ENCODE data around the gene COL6A1.
"Not testable (repeated sequence)": the region's sequence is repeated elsewhere in the genome, so short reads cannot be mapped to it uniquely, and the experiment has no call there.

COL6A1 gene

GRCh38 chr21:45969921-45970673 is 11.5 kb upstream of the COL6A1 start:
- peak; percentile 41 for DNase-seq (ENCODE audit: low spot score)

DNA sequence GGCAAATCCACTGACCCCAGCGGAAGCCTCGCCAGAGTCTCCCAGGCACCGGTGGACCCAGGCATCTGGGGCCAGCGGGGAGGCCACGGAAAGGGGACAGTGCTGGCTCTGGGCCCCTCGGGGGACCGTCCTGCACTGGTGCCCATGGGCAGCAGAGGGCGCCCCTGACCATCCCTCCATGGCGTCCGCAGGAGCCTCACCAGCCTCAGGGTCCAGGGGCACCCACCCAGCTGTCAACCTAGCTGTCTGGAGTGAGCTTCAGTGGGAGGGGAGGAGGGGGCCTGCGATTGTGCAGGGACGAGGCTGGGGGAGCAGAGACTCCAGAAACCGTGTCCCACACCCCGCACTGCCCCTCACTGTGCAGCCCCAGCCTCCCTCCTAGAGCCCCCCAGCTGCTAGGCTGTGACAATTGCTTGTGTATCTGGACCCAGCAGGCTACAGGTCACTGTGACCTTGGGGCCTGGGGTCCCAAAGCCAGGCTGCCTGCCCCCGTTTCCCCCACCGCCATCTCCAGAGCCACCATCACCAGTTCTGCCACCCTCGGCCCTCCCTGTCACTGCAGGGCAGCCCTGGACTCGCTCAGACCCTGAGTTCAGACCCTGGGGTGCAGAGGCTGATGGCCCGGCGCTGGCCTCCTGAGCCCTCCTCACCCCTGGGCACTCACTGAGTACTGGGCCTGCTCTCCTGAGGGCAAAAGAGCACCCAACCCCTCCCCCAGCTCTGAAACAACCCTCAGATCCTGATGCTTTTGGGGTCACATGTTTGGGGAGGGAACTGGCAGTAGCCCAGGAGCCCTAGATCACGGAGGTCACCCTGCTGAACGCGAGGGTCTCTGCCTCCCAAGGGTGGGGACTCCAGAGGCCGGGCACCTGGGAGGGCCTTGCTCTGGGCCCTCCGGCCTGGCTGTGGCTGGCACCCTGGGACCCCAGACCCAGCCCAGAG is 10.6 kb upstream of the COL6A1 start:
- DNase-seq (ENCODE audit: low spot score) = peak; percentile 90

DNA sequence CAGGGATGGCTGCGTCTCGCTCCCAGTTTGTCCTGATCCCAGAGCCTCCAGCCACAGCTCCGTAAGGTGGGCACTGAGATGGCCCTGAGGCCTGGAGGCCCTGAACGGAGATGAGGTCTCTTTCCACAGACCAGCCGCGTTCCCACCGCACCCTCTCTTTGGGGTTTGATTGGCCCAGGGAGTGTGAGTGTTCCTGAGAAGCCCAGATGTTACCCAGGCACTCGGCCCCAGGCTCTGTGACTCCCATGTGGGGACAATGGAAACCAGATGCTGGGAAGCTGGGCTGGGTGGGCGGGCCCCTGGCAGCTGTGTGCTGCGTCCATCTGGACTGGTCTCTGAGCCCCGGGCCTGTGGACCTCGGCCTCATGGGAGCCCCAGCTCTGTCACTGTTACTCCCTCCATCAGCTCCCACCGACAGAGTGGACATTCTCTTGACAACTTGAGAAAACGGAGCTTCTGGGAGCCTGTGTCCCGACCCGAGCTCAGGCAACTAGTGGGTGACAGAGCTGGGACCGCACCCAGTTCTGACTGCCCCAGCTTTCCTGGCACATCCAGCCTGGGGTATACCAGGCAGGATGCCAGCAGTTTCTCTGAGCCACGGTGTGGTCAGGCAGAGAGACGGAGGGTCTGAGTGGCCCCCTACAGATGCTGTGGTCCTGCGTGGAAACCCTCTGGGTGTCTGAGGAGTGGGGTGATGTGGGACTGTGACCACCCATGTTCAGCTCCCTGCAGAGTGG is 9.8 kb upstream of the COL6A1 start:
- DNase-seq (ENCODE audit: low spot score) = peak; percentile 5

DNA sequence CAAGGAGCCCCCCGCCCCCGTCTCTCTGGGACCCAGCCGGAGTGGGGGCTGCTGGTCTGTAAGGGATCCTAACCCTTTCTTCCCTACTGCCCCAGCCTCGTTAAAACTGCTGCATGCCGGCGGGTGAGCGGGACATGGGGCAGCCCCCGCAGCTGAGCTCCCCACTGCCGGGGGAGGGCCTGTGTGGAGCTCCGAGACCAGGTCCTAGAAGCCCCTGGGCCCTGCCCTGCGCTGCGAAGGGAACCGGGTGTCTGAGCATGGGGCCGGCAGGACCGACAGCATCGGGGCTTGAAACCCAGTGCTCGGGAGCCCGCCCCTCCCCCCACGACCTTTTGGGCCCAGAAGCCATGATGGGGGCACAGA is 9.2 kb upstream of the COL6A1 start:
- no peak for DNase-seq (ENCODE audit: low spot score)

DNA sequence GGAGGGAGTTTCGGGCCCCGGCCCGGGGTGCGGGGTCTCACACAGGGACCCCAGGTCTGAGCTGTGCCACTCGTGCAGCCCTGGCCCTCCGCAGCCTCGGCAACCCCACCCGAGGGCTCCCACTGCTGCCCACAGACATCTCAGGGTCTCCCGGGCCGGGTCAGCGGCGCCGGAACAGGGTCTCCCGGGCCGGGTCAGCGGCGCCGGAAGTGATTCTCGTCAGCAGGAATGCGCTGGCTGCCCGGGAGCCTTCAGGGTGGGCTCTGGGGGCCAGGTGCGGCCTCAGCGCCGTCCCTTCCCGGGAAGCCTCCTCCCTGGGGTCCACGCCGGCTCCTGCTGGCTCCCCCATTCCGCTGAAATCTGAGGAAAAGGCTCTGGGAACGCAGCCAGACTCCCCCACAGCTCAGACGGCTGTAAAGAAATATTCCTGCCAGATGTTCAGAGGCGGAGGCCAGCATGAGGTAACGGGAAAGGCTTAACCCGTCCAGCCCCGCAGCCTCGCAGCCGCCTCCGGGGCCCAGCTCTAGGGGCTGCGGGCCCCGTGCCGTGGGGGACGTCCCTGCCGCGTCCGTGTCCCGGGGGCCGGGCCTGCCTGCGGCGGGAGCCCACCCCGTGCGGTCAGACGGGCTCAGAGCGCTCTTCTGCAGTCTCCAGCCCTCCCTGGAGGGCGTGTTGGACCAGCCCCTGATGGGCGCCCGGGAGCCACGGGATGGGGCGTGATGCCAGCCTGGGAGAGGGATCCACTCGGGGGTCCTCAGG is 8.7 kb upstream of the COL6A1 start:
- no peak for DNase-seq (ENCODE audit: low spot score)

DNA sequence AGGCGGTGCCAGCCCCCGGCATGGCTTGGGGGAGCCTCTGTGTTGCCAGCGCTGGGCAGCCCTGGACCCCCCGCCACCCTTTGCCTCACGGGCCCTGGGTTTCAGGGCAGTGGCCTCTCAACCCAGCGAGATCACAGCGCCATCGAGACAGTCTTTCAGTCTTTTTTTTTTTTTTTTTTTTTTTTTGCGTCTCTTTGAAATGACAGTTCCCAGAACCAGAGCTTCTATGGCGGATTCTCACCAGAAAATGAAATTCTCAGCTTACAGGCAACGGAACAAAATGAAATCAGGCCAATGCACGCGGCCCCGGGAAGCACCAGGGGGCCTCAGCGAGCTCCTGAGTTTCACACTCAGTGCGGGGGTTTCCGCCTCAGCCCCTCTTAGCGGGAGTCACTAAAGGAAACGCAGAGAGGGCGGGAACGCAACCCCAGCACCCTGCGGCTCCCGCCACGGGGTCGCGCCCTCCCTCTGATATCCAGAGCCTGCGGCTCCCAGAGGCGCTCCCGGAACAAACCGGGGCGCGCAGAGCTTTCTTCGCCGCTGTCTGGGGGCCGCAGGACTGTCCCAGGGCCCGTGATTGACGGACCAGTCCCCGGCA is 8.0 kb upstream of the COL6A1 start:
- DNase-seq (ENCODE audit: low spot score) = peak; percentile 69

- peak; percentile 66 for DNase-seq (ENCODE audit: low spot score)
These were observed 7.2 kb upstream of the COL6A1 start for GRCh38 chr21:45974073-45975019.

GRCh38 chr21:45975020-45975666 is 6.4 kb upstream of the COL6A1 start:
- DNase-seq (ENCODE audit: low spot score) = peak; percentile 46

- not testable (repeated sequence) for DNase-seq (ENCODE audit: low spot score)
These were observed 5.7 kb upstream of the COL6A1 start for GRCh38 chr21:45975667-45976409.

DNA sequence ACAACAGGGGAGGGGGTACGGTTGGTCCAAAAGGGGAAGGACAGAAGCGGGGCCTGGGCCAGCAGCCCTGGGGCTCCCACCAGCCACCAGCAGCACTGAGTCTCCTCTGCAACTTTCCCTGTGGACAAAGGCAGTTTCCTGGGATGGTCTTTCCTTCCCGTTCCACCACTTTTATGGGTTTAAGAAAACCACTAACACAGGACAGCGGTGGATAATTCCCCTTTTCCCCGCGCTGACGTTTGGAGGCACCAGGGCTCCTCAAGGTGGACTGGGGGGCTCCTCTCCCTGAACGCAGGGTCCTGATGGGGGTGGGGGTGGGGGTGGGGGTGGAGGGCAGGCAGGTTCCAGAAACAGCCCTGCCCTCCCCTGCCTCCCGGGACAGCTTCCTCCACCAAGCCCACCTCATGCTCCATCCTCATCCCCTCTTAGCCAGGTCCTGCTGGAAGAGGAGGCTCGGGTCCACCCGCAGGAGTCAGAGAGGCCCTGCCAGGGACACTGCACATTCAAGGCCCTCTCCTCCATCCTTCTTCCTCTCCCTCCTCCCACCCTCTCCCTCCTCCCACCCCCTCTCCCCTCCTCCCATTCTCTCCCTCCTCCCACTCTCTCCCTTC is 4.8 kb upstream of the COL6A1 start:
- no peak for DNase-seq (ENCODE audit: low spot score)

DNA sequence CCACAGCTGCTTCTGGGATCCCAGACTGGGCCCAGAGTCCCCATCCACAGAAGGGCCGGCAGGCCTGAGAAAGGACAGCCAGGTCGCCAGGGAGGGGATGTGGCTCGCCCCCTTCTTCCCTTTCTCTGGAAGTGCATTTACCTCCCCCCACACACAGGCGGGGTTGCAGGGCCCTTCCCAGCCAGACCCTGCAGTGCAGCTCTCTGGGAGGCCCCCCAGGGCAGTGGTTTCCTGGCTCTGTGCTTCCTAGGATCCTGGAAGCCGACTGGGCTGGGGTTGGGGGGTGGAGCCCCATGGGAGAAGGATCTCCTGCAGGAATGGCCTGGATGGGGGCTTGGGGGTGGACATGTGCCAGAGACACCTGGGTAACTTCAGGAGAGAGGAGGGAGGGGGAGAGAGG is 4.2 kb upstream of the COL6A1 start:
- no peak for DNase-seq (ENCODE audit: low spot score)

GRCh38 chr21:45979141-45979631 is 2.4 kb upstream of the COL6A1 start:
- no peak for DNase-seq (ENCODE audit: low spot score)

DNA sequence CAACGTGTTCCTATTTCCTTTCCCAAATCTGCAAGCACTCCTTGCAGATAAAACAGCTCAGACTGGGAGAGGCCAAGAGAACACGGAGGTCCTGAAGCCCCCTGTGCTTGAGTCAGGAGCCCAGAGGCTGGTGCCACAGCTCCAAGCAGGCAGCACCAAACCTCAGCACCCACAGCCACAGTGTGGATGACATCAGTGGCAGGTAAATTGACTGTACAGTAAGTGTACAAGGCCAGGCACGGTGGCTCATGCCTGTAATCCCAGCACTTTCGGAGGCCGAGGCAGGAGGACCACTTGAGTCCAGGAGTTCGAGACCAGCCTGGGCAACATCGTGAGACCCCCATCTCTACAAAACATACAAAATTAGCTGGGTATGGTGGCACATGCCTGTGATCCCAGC is 1.9 kb upstream of the COL6A1 start:
- DNase-seq (ENCODE audit: low spot score) = no peak

DNA sequence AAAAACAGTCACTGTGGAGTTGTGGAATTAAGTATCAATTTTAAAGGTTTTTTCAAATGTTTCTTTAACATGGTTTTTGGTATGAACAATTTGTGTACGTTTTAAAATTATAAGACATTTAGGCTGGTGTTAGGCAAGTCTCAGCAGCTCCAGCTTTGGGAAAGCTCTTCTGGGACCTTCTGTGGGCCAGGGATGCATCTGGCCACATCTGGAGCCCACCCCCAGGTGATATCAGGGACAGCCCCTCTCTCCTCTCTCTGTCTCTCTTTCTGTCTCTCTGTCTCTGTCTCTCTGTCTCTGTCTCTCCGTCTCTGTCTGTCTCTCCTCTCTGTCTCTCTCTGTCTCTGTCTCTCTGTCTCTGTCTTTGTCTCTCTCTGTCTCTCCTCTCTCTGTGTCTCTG is 1.3 kb upstream of the COL6A1 start:
- no peak for DNase-seq (ENCODE audit: low spot score)

- no peak for DNase-seq (ENCODE audit: low spot score)
These were observed 873 bp upstream of the COL6A1 start for GRCh38 chr21:45980697-45981096.

GRCh38 chr21:45982092-45982757 is 655 bp downstream of the COL6A1 start:
- peak; percentile 60 for DNase-seq (ENCODE audit: low spot score)

DNA sequence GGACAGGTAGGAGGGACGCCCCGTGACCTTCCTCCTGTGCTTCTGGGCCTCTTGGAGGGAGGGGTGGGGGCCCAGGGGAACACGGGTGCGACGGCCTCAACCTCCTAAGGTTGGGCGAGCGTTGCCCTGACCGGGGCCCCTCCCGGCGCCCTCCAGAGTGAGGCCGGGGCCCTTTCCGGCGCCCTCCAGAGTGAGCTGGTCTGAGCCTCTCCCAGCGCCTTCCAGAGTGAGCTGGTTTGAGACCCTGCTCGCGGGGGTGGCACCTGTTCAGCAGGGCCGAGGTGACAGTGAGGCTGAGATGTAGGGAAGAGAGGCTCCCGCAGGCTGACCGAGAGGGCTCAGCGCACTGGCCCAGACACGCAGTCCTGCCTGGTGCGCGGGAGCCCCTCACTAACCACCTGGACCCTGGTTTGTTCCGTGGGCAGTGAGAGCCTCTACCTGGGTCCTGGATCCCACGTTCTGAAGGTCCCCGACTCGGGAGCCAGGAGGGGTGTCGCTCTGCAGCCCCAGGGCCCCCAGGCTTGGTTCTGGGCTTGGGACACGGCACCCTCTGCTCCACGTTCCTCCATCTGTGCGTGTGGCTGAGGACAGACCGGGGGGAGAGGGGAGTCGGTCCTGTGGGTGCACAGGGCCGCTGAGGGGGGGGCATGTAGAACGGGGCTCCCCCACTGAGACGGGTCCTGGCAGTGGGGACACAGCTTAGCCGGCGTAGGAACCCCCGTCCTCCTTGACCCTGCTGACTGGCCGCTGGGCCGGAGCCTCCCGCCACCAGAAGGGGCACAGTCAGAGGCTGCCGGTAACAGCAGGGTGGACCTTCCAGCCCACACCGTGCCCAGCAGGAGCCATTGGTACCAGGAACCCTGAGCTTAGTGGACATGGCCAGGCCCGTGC is 1.4 kb downstream of the COL6A1 start:
- peak; percentile 43 for DNase-seq (ENCODE audit: low spot score)
